GM12878 (cell line): ENCODE data around the gene TYK2. TPM values are rescaled to one million over a fixed set of nuclear protein-coding genes. Genes with fewer than 3 reads are reported as not detected.

Experiments
- ATAC-seq: fragments of 200-7000 bp; cut with Tn5 transposase; 3 replicates; pipeline ENCODE4 v1.9.1; 2020; ENCODE audit warnings: mild to moderate bottlenecking, moderate library complexity
- BruUV-seq: library from RNA; stranded (reverse); fragments of 400-500 nt; replicated peaks from 2 replicates; lab custom pipeline; 2021; lab: Mats Ljungman, UMichigan
- CTCF ChIA-PET: fragments of 300-600 bp; sonication (Branson Sonifier 250); formaldehyde crosslinking; extraction: SDS; loops from one replicate; lab custom pipeline; 2021; ENCODE audit warnings: inconsistent platforms; lab: Yijun Ruan, JAX
- POLR2A ChIA-PET: fragments of 350-600 bp; formaldehyde crosslinking; extraction: SDS; loops from one replicate; lab custom pipeline; 2021; ENCODE audit warnings: inconsistent platforms; lab: Charles Lee
- RAD21 ChIA-PET: fragments of 300-600 bp; sonication (Branson Sonifier 250); formaldehyde crosslinking; loops from one replicate; lab custom pipeline; 2023; ENCODE audit warnings: antibody characterized with exemption; ENCODE audit not compliant: unreplicated experiment; lab: Charles Lee
- SMC1A ChIA-PET: fragments of 300-600 bp; sonication (Branson Sonifier 250); formaldehyde crosslinking; loops from one replicate; lab custom pipeline; 2023; ENCODE audit not compliant: unreplicated experiment, uncharacterized antibody; lab: Charles Lee
- DNase-seq: peaks from one replicate; pipeline ENCODE4 v3.0.0-alpha.2; 2011; ENCODE audit warnings: low read depth, low spot score
- FAIRE-seq: peaks from 3 replicates; lab custom pipeline; 2011; peaks lifted over from hg19 to GRCh38; lab: Jason Lieb, UNC
- H2AFZ ChIP-seq: 2 replicates; pipeline ENCODE4 v1.6.0; 2011; ENCODE audit warnings: low read depth, low read length, control low read depth; ENCODE audit not compliant: control insufficient read depth
- H3K27ac ChIP-seq: 2 replicates; pipeline ENCODE4 v1.5.1; 2011; ENCODE audit warnings: control low read depth; ENCODE audit not compliant: control insufficient read depth, insufficient read depth
- H3K27me3 ChIP-seq, 2 experiments: replicated peaks in 1 of 2; 2 replicates each; pipeline versions ENCODE4 v1.6.0 to v1.6.1; 2011; ENCODE audit warnings: low read length in 1 of 2; ENCODE audit not compliant: control insufficient read depth in 2 of 2, insufficient read depth in 2 of 2
- H3K36me3 ChIP-seq, 2 experiments: 2 replicates each; pipeline ENCODE4 v1.5.1; 2011; ENCODE audit warnings: low read length in 1 of 2; ENCODE audit not compliant: control insufficient read depth in 2 of 2, insufficient read depth in 2 of 2
- H3K4me1 ChIP-seq: 2 replicates; pipeline ENCODE4 v1.6.1; 2011; ENCODE audit warnings: mild to moderate bottlenecking, low read length, moderate library complexity, mixed read lengths; ENCODE audit not compliant: control insufficient read depth, insufficient read depth
- H3K4me2 ChIP-seq: 2 replicates; pipeline ENCODE4 v1.6.0; 2011; ENCODE audit warnings: control low read depth; ENCODE audit not compliant: control insufficient read depth, insufficient read depth
- H3K4me3 ChIP-seq: fragments of 200-600 bp; sonication (generic); 2 replicates; pipeline ENCODE4 v1.5.1; 2016
- H3K79me2 ChIP-seq: 2 replicates; pipeline ENCODE4 v1.6.0; 2011; ENCODE audit warnings: low read length; ENCODE audit not compliant: control insufficient read depth, insufficient read depth
- H3K9ac ChIP-seq: 2 replicates; pipeline ENCODE4 v1.8.0; 2011; ENCODE audit warnings: low read length, control low read depth, mixed read lengths; ENCODE audit not compliant: control insufficient read depth, insufficient read depth
- H3K9me3 ChIP-seq: replicated peaks from 3 replicates; pipeline ENCODE4 v1.5.1; 2011; ENCODE audit warnings: mild to moderate bottlenecking, low read length; ENCODE audit not compliant: control insufficient read depth, insufficient read depth
- H4K20me1 ChIP-seq: 2 replicates; pipeline ENCODE4 v1.6.0; 2011; ENCODE audit not compliant: control insufficient read depth, insufficient read depth
- BMI1 ChIP-seq: fragments of 450-650 bp; IDR thresholded peaks from 2 replicates; pipeline ENCODE4 v1.6.1; 2016; ENCODE audit warnings: mild to moderate bottlenecking, moderate library complexity, borderline replicate concordance
- BRCA1 ChIP-seq: IDR thresholded peaks from 2 replicates; pipeline ENCODE4 v1.6.1; 2011; ENCODE audit warnings: low read depth, low read length, improper control_type of control experiment
- E2F8 ChIP-seq: fragments of 450-650 bp; IDR thresholded peaks from 2 replicates; pipeline ENCODE4 v1.6.1; 2018; ENCODE audit warnings: mild to moderate bottlenecking, low read depth, moderate library complexity; ENCODE audit not compliant: partially characterized antibody
- EED ChIP-seq: sonication (generic); IDR thresholded peaks from 2 replicates; pipeline ENCODE4 v1.6.1; 2016; ENCODE audit warnings: antibody characterized with exemption, low read depth
- NFXL1 ChIP-seq: fragments of 450-650 bp; IDR thresholded peaks from 2 replicates; pipeline ENCODE4 v1.6.1; 2017; ENCODE audit warnings: antibody characterized with exemption, mild to moderate bottlenecking, borderline replicate concordance
- POLR2A ChIP-seq: IDR thresholded peaks from 2 replicates; pipeline ENCODE4 v1.6.1; 2011; ENCODE audit warnings: low read depth, mild to moderate bottlenecking, low read length
- POLR2AphosphoS5 ChIP-seq: IDR thresholded peaks from 2 replicates; pipeline ENCODE4 v1.6.1; 2011; ENCODE audit warnings: mild to moderate bottlenecking, low read length, inconsistent platforms
- SMARCA5 ChIP-seq: fragments of 450-650 bp; IDR thresholded peaks from 2 replicates; pipeline ENCODE4 v1.6.1; 2017; ENCODE audit warnings: mild to moderate bottlenecking
- SRF ChIP-seq, 2 experiments: IDR thresholded peaks; 2 replicates each; pipeline ENCODE4 v1.6.1; 2011; ENCODE audit warnings: low read depth in 2 of 2, low read length in 2 of 2, mild to moderate bottlenecking in 1 of 2, moderate library complexity in 1 of 2
- ZNF274 ChIP-seq: IDR thresholded peaks from one replicate; pipeline ENCODE4 v1.8.0; 2011; ENCODE audit not compliant: insufficient read length, insufficient read depth
- WGBS: methylation state at CpG from one replicate; pipeline ENCODE4 v1.1.6; 2016; ENCODE audit warnings: low lambda C conversion rate; ENCODE audit not compliant: insufficient replicate concordance, insufficient coverage; ENCODE audit errors: missing lambda C conversion rate; 5-methylcytosine and 5-hydroxymethylcytosine counted together
- in situ Hi-C: fragments of 300-500 bp; cut with MboI; formaldehyde crosslinking; loops from 9 replicates; pipeline ENCODE4 v1.14.3; 2018; ENCODE audit warnings: mixed read lengths
- intact Hi-C: fragments of 100-400 bp; cut with micrococcal nuclease; formaldehyde crosslinking; loops from one replicate; pipeline ENCODE4 v1.14.2; 2022; ENCODE audit not compliant: unreplicated experiment
- polyA plus RNA-seq, 11 experiments: library from polyadenylated mRNA; depleted of rRNA in 4 of 11; unstranded in 6 of 11; stranded (reverse) in 5 of 11; fragments of >200 nt; fragmentation: Nextera tagmentation in 4 of 11; fragmentation: Illumina TruSeq in 1 of 11; extraction: Ambion mirVana in 4 of 11; extraction: Trizol in 1 of 11; gene quantifications; 1 replicate in 1 of 11; 2 replicates in 10 of 11; pipeline versions ENCODE4 v1.2.1 to v1.2.3, GENCODE V29; 2011 to 2016; ENCODE audit warnings: inconsistent platforms in 2 of 11, missing spikeins in 2 of 11, low read depth in 1 of 11
- total RNA-seq, 4 experiments: library from RNA; depleted of rRNA in 3 of 4; stranded (reverse); fragments of >200 nt in 3 of 4; fragmentation: Illumina TruSeq in 1 of 4; extraction: Trizol in 1 of 4; gene quantifications; 2 replicates each; pipeline versions ENCODE4 v1.2.1 to v1.2.3, GENCODE V29; 2013 to 2021

The TYK2 gene
- total and polyA plus RNA-seq, 10 of the 15 experiments (the other 5 are each of a cell fraction or from before 2014, with no cell fraction given), result 36.4 to 364 (median 179) TPM

GRCh38 chr19:10321874-10322835 is 58.2 kb downstream of the TYK2 start:
- Histone ChIP-seq H3K9me3 (no peaks in the 10 kb centered on the region), H3K79me2 (no peaks in the 10 kb centered on the region), H3K36me3 (peaks cover 5 to 46% of the 10 kb centered on the region in 2 experiments; a peak in 3 of 4 replicates), H3K27me3 (no peaks in the 10 kb centered on the region), H3K4me1 (no peaks in the 10 kb centered on the region), H3K4me2 (no peak overlapping the region), H3K9ac (no peak overlapping the region), H3K27ac (no peak overlapping the region), H2AFZ (no peak overlapping the region), H3K4me3 (no peak overlapping the region), H4K20me1 (no peaks in the 10 kb centered on the region)
- ChIA-PET RAD21 (no interaction called here), CTCF (no interaction called here), POLR2A (no interaction called here), SMC1A (no interaction called here)
- ATAC-seq (no peak), FAIRE-seq (no peak), DNase-seq (no peak)
- intact Hi-C loops, result no loop called here
- WGBS, result 90% methylated on average over 19 of the region's 19 CpGs
- TF ChIP-seq ZNF274 (no peak), SRF (IDR thresholded peaks at IDR 0.05; ENCODE audit: low read depth in 2 of 2, low read length in 2 of 2) (no peak), POLR2AphosphoS5 (0 out of 2 replicates have a peak, but pooled peaks have one; percentile 62), BRCA1 (no peak), E2F8 (no peak), EED (no peak), POLR2A (0 out of 2 replicates have a peak, but pooled peaks have one; percentile 15), BMI1 (no peak), SMARCA5 (no peak), NFXL1 (no peak)
- in situ Hi-C loops, result no loop called here
- BruUV-seq, result no TSS peak
